NB4 (cell line): Measurements from ENCODE around the gene KRT16.

Experiments
- CTCF ChIP-seq: IDR thresholded peaks from one replicate; pipeline ENCODE4 v1.5.1; 2012; ENCODE audit warnings: low read depth, low read length
- MAX ChIP-seq: IDR thresholded peaks from 2 replicates; pipeline ENCODE4 v1.6.1; 2011; ENCODE audit warnings: low read depth, low read length
- POLR2A ChIP-seq: IDR thresholded peaks from 2 replicates; pipeline ENCODE4 v1.6.1; 2011; ENCODE audit warnings: mild to moderate bottlenecking; ENCODE audit not compliant: insufficient read length; ENCODE audit errors: extremely low read depth

GRCh38 chr17:41600318-41600717, 12.2 kb downstream of the KRT16 start:
- TF ChIP-seq MAX (no peak), CTCF (no peak), POLR2A (no peak)
